D341Med (cell line): ENCODE measurements around the gene CCRL2.
"Not testable (repeated sequence)": the region's sequence is repeated elsewhere in the genome, so short reads cannot be mapped to it uniquely, and the experiment has no call there.

Experiments used
- DNase-seq: peaks from one replicate; pipeline ENCODE4 v3.0.0; 2012; ENCODE audit warnings: low spot score

CCRL2 gene

GRCh38 chr3:46429250-46429649, 22.2 kb downstream of the CCRL2 start:
- no peak for DNase-seq

- DNase-seq = no peak
Observed at GRCh38 chr3:46429671-46430070, 22.6 kb downstream of the CCRL2 start.

- not testable (repeated sequence) for DNase-seq
Observed at GRCh38 chr3:46430879-46431278, 23.8 kb downstream of the CCRL2 start.

- not testable (repeated sequence) for DNase-seq
Observed at GRCh38 chr3:46431905-46432304, 24.8 kb downstream of the CCRL2 start.

GRCh38 chr3:46433118-46433517, 26.1 kb downstream of the CCRL2 start:
- DNase-seq = not testable (repeated sequence)

- DNase-seq = no peak
Observed at GRCh38 chr3:46433841-46434240, 26.8 kb downstream of the CCRL2 start.

- no peak for DNase-seq
Observed at GRCh38 chr3:46435081-46435726, 28.1 kb downstream of the CCRL2 start.

- DNase-seq = no peak
Observed at GRCh38 chr3:46438831-46439230, 31.8 kb downstream of the CCRL2 start.

- no peak for DNase-seq
Observed at GRCh38 chr3:46440531-46441294, 33.7 kb downstream of the CCRL2 start.

GRCh38 chr3:46442576-46443530, 35.8 kb downstream of the CCRL2 start:
- DNase-seq = no peak

GRCh38 chr3:46447228-46447985, 40.3 kb downstream of the CCRL2 start:
- no peak for DNase-seq

GRCh38 chr3:46448721-46449120, 41.7 kb downstream of the CCRL2 start:
- no peak for DNase-seq

- DNase-seq = no peak
Observed at GRCh38 chr3:46449755-46450552, 42.9 kb downstream of the CCRL2 start.

GRCh38 chr3:46453526-46454208, 46.6 kb downstream of the CCRL2 start:
- no peak for DNase-seq

- DNase-seq = no peak
Observed at GRCh38 chr3:46454209-46454595, 47.1 kb downstream of the CCRL2 start.

- no peak for DNase-seq
Observed at GRCh38 chr3:46454606-46455005, 47.5 kb downstream of the CCRL2 start.

GRCh38 chr3:46455231-46456115, 48.4 kb downstream of the CCRL2 start:
- no peak for DNase-seq

GRCh38 chr3:46456118-46456517, 49.1 kb downstream of the CCRL2 start:
- DNase-seq = no peak
